HG02623 (cell line): Measurements from ENCODE around the gene PHLDB2.

Source experiments
- ATAC-seq: cut with Tn5 transposase; IDR thresholded peaks from one replicate; pipeline ENCODE4 v1.9.1; 2021; ENCODE audit warnings: moderate library complexity; ENCODE audit not compliant: unreplicated experiment

The PHLDB2 gene

GRCh38 chr3:111921181-111921580 is 62.1 kb downstream of the PHLDB2 start:
- ATAC-seq, result no peak

GRCh38 chr3:111923095-111923771 is 64.2 kb downstream of the PHLDB2 start:
- no peak for ATAC-seq

DNA sequence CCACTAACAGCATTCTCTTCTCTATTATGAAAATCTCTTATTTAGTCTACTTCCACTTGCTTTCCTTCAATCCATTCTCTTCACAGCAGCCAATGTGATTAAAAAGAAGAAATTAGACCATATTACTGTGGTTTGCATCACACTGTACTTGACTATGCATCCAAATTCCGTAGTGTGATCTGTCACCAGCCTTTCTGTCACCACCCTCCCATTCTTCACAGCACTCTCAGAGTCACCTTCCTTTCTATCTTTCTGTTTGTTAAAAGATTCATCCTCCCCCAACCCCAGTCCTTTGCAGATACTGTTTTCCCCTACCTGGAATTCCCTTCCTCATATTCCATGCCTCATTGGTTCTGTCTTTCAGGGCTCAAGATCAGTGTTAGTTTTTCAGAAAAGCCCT is 64.7 kb downstream of the PHLDB2 start:
- no peak for ATAC-seq

DNA sequence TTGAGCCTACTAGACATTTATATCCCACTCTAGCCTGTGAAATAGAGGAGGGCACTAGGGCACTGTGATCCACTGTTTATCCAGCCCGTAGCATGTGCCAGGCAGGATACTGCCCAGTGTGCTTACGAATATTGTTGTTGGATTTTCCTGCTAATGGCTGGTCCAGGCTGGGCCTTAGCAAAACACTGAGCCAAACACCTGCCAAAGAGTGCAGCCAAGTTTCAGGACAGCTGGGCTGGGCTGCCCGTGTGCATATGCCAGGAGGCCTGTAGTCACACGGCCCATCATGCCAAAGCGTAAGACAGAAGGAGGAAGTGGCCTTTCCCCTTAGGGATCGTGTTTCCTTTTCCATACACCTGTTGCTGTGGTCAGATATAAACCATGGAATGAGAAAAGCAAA is 65.2 kb downstream of the PHLDB2 start:
- no peak for ATAC-seq

- no peak for ATAC-seq
These were observed 67.2 kb downstream of the PHLDB2 start for GRCh38 chr3:111926266-111926676.

DNA sequence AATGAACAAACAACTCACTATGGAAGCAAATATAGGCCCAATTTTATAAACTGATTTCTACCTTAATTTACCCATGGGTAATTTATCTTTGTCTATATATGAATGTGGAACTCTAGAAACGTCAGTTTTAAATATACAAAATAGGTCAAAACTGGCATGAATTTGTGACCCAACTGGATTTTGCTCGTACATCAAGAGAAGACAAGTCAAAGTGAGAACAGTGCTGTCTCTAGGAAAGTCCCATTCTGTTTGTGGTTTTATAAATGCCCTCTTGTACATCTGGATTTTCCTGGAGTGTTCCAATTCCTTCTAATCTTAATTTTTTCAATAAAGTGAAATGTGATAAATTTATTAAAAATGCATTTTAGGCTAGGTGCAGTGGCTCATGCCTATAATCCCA is 69.5 kb downstream of the PHLDB2 start:
- ATAC-seq, result no peak

DNA sequence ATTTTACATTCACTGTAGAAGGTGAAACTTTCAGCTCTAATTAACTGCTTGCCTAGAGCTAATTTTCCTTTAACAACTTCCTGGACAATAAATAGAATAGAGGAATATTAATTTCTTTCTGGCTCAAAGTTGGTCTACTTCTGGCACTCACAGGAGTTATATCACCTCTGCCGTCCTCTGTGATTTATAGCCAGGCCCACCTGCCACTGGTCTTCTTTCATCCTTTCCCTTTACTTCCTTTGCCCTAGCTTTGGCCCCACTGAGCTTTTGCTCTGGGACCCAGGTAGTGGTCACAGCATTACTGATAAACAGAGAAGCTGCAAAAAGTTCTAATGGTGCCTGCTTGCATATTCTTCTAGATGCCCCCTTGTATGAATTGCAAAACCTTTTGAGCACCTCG is 70.4 kb downstream of the PHLDB2 start:
- ATAC-seq, result no peak

GRCh38 chr3:111932946-111933345 is 73.9 kb downstream of the PHLDB2 start:
- no peak for ATAC-seq

- ATAC-seq, result no peak
These were observed 77.3 kb downstream of the PHLDB2 start for GRCh38 chr3:111936191-111936841.

- no peak for ATAC-seq
These were observed 77.9 kb downstream of the PHLDB2 start for GRCh38 chr3:111936967-111937366.

- no peak for ATAC-seq
These were observed 78.8 kb downstream of the PHLDB2 start for GRCh38 chr3:111937871-111938270.

- no peak for ATAC-seq
These were observed 80.8 kb downstream of the PHLDB2 start for GRCh38 chr3:111939873-111940272.

DNA sequence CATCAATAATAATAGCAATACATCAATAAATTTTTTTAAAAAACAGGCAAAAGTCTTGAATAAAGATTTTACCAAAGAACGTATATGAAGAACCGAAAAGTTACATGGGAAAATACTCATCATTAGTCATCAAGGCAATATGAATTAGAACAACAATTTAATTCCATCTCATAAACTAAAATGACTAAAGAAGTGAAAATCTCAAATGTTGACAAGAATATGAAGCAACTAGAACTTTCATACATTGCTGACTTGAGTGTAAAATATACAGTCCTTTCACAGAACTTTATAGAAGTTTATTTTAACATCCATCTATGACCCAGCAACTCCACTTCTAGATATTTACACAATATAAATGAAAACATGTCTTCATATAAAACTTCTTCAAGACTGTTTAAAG is 84.5 kb downstream of the PHLDB2 start:
- no peak for ATAC-seq

GRCh38 chr3:111944372-111944771 is 85.3 kb downstream of the PHLDB2 start:
- no peak for ATAC-seq

DNA sequence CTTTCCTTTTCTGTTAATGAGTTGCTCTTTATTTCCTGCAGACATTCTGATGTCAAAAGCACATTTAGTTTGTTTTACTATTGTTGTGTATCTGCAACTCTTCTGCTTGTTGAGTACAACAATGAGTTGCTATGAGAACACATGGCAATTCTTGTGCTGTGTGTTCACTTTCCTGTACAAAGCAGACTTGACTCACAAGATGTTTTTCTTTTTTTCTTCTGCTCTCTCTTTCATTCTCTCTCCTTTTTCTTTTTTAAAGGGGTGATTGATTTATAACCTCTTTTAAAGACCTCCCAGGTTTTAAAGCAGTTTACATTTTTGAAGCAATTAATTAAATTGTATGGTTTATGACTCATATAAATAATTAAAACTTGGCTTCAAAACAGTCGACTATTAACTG is 88.2 kb downstream of the PHLDB2 start:
- ATAC-seq, result no peak

DNA sequence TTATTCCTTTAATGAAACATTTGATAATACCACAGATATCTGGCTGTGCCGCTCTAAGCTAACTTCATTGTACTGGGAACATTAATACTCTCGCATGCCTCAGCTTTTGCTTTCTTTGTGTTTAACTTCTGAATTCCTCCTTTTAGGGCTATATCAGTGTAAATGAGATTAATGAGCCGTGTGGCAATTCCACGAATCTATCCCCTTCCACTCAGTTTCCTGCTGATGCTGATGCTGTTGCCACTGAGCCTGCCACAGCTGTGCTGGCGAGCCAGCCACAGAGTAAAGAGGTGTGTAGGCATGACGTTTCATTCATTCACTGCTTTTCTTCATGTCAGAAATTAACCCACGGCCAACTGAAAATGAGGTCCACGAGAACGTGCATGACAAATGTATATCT is 89.7 kb downstream of the PHLDB2 start:
- no peak for ATAC-seq

DNA sequence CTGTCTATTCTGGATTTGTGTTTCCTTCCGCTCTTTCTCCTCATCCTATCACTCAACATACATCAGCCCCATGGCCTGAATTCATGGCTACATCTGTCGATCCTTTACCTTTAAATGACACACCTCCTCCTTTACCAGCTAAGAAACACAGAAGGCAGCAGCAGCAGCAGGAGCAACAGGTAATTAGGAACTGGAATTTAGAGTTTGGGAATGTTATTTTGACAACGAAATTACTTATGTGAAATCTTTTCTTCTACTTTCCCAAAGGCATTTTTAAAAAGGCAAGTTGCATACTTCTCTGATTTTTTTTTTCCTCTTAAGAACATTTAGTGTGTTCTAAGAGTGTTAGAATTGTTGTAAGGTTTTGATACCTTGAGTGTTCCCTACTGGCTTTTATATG is 90.6 kb downstream of the PHLDB2 start:
- no peak for ATAC-seq

DNA sequence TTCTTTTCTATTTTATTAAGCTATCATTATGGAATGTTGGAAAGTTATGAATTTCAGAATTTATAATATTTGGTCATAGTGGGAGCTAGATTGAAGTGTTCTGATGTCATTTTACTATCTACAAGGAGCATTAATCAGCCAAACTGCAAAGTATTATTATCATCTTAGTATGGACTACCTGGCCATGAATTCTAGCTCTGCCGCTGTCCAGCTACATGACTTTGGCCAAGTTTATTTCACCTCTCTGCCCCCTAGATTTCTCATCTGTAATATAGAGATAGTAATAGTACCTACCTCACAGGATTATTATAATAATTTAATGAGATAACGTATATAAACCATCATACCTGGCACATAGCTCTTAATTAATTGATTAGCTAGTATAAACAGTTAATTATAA is 92.0 kb downstream of the PHLDB2 start:
- no peak for ATAC-seq

- ATAC-seq, result no peak
These were observed 93.0 kb downstream of the PHLDB2 start for GRCh38 chr3:111952086-111952485.

GRCh38 chr3:111952866-111953450 is 93.9 kb downstream of the PHLDB2 start:
- ATAC-seq, result no peak

DNA sequence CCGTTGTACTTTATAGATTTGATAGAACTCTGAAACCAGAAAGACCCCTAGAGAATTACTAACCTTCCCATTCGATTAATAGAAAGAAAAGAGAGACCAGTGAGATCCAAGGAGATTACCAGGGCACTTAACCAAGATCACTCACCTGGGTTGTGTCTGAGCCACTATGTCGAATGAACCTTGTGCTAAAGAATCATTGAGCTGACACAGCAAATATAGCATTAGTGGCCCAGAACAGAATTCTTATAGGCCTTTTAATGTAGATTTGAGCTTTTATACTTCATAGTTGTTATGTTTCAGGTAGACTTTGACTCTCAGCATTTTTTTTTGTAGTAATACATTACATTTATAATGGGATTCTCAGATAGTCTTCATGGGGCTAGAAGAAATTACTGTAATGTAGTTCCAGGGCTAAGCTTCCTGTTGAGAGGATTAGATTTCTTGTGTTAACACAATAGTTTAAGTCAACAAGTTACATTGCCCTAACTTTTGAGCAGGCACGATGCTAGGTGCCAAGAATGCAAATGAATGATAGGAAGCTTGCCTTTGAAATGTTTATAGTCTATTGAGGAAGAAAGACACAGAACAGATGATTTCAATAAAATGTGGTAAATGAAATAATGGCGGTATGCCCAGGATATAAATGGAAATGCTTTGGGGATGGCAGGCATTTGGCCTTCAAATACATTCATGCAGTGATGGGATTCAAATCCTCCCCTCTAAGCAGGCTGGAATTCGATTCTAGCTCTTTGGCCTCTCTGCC is 95.3 kb downstream of the PHLDB2 start:
- no peak for ATAC-seq

- ATAC-seq, result no peak
These were observed 96.8 kb downstream of the PHLDB2 start for GRCh38 chr3:111955876-111956275.
